Peyer's patch (tissue), 4 donors: ENCODE data around the gene E2F4. TPM values are rescaled to one million over a fixed set of nuclear protein-coding genes. Genes with fewer than 3 reads are reported as not detected.

ENCODE experiments used
- DNase-seq, 3 donors: peaks; one replicate each; pipeline ENCODE4 v3.0.0-alpha.2; 2017 to 2019
- H3K27ac ChIP-seq, 4 donors: fragments of 200-600 bp; sonication (generic); one replicate each; pipeline ENCODE4 v1.5.1; 2016 to 2019
- H3K27me3 ChIP-seq, 2 donors: fragments of 200-600 bp; sonication (generic); one replicate each; pipeline ENCODE4 v1.5.1; 2019
- H3K36me3 ChIP-seq, 3 donors: fragments of 200-600 bp; sonication (generic); one replicate each; pipeline ENCODE4 v1.5.1; 2016 to 2019
- H3K4me1 ChIP-seq, 4 donors: fragments of 200-600 bp; sonication (generic); one replicate each; pipeline ENCODE4 v1.5.1; 2016 to 2019
- H3K4me3 ChIP-seq, 4 donors: fragments of 200-600 bp; sonication (generic); 1 replicate in 3 of 4; 2 replicates in 1 of 4; pipeline ENCODE4 v1.5.1; 2016 to 2019; ENCODE audit warnings: mild to moderate bottlenecking in 1 of 4
- H3K9me3 ChIP-seq, 4 donors: fragments of 200-600 bp; sonication (generic); one replicate each; pipeline ENCODE4 v1.5.1; 2016 to 2019; ENCODE audit warnings: mild to moderate bottlenecking in 1 of 4
- POLR2A ChIP-seq, 2 donors: fragments of 450-650 bp; IDR thresholded peaks; one replicate each; pipeline ENCODE4 v1.5.1; 2017; ENCODE audit warnings: antibody characterized with exemption in 2 of 2, mild to moderate bottlenecking in 2 of 2, moderate library complexity in 2 of 2
- total RNA-seq, 4 donors: library from RNA; depleted of rRNA; stranded (reverse); fragments of >200 nt; gene quantifications; one replicate each; pipeline ENCODE4 v1.1.0, GENCODE V29; 2016
- TF ChIP-seq, protein P1 (sequence below), 6 experiments: fragments of 450-650 bp in 4 of 6; fragments of 200-600 bp in 2 of 6; sonication (generic) in 1 of 6; IDR thresholded peaks; one replicate each; pipeline ENCODE4 v1.5.1; 2017 to 2019; ENCODE audit warnings: antibody characterized with exemption in 6 of 6, mild to moderate bottlenecking in 3 of 6, moderate library complexity in 1 of 6

Gene E2F4
- total RNA-seq, 4 donors from 2014 or later: 122 to 182 (median 144) TPM

DNA sequence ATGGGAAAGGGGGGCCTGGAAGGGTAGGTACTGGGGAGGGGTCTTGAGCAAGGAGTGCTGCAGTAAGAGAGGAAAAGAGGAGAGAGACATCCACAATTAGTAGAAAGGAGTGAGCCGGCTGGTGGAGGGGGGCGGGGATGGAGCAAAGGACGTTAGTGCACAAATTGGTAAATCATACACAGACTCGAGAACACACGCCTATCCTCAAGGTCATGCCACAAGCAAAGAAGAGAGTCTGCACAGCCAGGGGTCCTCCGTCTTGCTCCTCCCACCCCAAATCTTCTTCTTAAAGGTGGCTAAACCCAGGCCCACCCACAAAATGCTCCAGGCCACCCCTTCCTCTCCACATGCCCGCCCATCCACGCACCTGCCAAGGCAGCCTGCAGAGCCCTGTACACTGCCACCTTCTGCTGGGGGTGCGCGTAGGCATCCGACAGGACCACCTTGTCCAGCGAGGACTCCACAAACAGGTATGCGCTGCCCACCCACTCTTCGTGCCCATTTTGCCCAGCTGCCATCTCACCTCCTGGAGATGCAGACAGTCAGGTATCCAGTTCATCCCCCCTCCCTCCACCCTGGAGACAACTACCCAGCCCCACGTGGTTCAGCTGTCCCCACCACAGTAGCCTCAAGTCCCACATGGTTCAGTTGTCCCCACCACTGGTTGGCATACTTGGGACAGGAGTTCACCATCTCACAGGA is 35.7 kb upstream of the E2F4 start:
- Histone ChIP-seq H3K4me3 (no peak overlapping the region), H3K9me3 (no peaks in the 10 kb centered on the region), H3K27ac (no peak overlapping the region), H3K4me1 (peaks cover 7 to 39% (median 13%) of the 10 kb centered on the region in 4 donors), H3K27me3 (no peaks in the 10 kb centered on the region), H3K36me3 (no peaks in the 10 kb centered on the region)
- TF ChIP-seq, protein P1, sequence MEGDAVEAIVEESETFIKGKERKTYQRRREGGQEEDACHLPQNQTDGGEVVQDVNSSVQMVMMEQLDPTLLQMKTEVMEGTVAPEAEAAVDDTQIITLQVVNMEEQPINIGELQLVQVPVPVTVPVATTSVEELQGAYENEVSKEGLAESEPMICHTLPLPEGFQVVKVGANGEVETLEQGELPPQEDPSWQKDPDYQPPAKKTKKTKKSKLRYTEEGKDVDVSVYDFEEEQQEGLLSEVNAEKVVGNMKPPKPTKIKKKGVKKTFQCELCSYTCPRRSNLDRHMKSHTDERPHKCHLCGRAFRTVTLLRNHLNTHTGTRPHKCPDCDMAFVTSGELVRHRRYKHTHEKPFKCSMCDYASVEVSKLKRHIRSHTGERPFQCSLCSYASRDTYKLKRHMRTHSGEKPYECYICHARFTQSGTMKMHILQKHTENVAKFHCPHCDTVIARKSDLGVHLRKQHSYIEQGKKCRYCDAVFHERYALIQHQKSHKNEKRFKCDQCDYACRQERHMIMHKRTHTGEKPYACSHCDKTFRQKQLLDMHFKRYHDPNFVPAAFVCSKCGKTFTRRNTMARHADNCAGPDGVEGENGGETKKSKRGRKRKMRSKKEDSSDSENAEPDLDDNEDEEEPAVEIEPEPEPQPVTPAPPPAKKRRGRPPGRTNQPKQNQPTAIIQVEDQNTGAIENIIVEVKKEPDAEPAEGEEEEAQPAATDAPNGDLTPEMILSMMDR (IDR thresholded peaks at IDR 0.05): no peak
- no peak for TF ChIP-seq POLR2A (IDR thresholded peaks at IDR 0.05)
- DNase-seq: peak in 2 of 3 donors; percentile 58 to 60

DNA sequence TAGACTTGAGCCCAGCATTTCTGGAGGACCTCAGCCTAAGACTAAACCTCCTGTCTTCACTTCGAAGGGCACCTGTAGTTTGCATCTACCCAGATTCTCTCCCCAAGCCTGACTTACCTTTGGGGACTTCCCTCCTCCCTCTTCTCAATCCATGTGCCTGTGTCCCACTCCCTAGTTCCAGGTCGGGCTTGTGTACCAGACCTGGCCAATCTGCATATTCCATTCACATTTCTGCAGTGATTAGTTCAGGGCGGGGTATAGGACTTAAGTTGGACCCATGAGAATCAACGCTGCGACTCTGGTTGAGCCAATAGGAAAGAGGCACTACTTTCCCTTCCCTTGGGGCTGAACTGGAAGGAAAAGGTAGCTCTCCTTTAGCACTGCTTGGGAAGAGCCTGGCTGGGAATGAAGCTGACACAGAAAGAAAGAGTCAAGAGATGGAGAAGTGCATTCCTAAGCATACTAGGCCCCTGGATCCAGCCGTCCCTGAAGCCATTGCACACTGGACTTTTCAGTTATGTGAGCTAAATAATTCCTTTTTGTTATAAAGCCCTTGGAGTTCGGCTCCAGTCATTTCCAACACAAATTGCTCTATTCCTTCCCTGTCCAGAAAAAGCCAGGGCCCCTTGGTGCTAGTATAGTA is 34.7 kb upstream of the E2F4 start:
- no peaks in the 10 kb centered on the region for H3K36me3 ChIP-seq
- no peak for DNase-seq
- H3K9me3 ChIP-seq: no peaks in the 10 kb centered on the region
- H3K27ac ChIP-seq: peak overlapping the region in 2 of 4 donors; percentile 1 to 57
- TF ChIP-seq POLR2A (IDR thresholded peaks at IDR 0.05): no peak
- TF ChIP-seq, protein P1 (IDR thresholded peaks at IDR 0.05): no peak
- no peaks in the 10 kb centered on the region for H3K27me3 ChIP-seq
- H3K4me1 ChIP-seq: peaks cover 7 to 42% (median 13%) of the 10 kb centered on the region in 4 donors
- H3K4me3 ChIP-seq: no peak overlapping the region

DNA sequence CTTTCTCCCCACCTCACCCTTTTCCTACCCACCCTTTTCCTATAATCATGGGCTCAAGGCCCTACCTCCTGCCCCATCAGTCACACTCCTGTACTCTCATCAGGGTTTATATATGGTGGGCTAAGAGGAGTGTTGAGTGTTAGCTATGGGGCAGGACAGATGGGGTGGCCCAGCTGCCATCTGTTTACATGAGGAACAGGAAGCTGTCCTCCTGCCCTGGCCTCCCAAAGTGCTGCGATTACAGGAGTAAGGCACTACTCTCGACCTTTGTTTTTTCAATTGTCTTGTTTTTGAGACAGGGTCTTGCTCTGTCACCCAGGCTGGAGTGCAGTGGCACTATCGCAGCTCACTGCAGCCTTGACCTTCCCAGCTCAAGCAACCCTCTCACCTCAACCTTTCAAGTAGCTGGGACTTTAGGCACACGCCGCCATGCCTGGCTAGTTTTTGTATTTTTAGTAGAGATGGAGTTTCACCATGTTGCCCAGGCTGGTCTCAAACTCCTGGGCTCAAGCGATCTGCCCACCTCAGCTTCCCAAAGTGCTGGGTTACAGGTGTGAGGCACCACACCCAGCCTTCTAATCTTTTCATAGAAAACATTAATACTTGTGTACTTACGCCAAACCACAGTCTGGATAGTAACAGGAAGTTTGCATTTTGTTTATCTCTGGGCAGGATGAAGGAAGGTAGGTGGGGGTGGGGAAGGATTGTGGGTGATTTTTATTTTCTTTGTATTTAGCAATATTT is 33.9 kb upstream of the E2F4 start:
- no peaks in the 10 kb centered on the region for H3K27me3 ChIP-seq
- peaks cover 9 to 50% (median 19%) of the 10 kb centered on the region in 4 donors for H3K4me1 ChIP-seq
- DNase-seq: no peak
- no peak for TF ChIP-seq POLR2A (IDR thresholded peaks at IDR 0.05)
- TF ChIP-seq, protein P1 (IDR thresholded peaks at IDR 0.05): no peak
- H3K27ac ChIP-seq: peak overlapping the region in 3 of 4 donors; percentile 57 to 94 (median 57)
- peak overlapping the region in 1 of 4 donors; percentile 89 for H3K4me3 ChIP-seq
- no peaks in the 10 kb centered on the region for H3K9me3 ChIP-seq
- no peaks in the 10 kb centered on the region for H3K36me3 ChIP-seq

DNA sequence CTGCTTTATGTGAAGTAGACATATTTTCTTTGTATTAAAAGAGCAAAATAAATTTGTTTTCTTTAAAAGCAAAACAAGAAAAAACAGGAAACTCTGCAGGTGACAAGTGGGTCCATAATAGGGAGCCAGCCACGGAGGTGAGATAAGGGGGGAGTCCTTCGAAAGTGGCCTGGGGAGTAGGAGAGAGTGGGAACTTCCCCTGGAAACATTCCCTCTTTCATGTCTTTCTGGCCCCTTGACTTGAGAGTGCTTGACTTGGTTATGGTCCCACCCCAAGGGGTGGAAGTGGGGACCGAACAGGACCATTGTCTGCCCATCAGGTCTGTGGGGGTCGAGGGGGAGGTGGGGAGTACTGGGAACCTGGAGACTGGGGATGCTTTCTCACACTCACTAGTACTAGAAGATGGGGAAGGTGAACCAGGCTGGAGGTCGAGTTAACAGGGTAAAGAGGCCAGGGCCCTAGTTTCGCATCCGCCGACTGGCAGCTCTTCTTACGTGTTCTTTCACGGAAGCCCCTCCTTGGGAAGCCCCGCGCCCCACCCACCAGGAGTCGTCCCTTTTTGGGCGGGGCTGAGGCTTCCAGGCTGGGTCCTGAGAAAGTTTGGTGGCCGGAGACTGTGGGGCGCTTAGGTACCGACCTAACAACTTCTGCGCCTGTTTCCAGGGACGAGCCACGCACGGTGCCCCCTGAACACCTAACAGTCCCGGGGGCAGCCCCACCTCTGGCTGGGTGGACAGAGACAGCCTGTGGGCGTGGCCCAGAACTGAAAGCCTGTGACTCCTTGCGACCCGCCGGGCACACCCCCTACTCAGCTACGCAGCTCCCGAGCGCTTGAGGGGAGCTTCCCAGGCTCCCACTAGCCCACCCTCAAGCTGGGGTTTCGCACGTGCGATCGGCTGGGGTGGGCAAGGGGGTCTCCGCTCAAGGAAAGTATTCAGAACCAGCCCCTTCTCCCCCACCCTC is 33.0 kb upstream of the E2F4 start:
- Histone ChIP-seq H3K27me3 (no peaks in the 10 kb centered on the region), H3K27ac (peak overlapping the region; percentile 89 to 95 (median 92)), H3K4me1 (peaks cover 14 to 59% (median 27%) of the 10 kb centered on the region in 4 donors), H3K9me3 (no peaks in the 10 kb centered on the region), H3K36me3 (no peaks in the 10 kb centered on the region), H3K4me3 (peak overlapping the region; percentile 87 to 96 (median 91))
- peak; percentile 76 to 93 (median 84) for DNase-seq
- TF ChIP-seq POLR2A (IDR thresholded peaks at IDR 0.05): peak in 1 of 2 donors; percentile 32
- TF ChIP-seq, protein P1 (IDR thresholded peaks at IDR 0.05): no peak
